HepG2 (cell line): ENCODE measurements around the gene CNNM2. TPM values are rescaled to one million over a fixed set of nuclear protein-coding genes. Genes with fewer than 3 reads are reported as not detected.

Source experiments
- AHR ChIP-seq: IDR thresholded peaks from 2 replicates; pipeline ENCODE4 v1.6.1; 2018; ENCODE audit warnings: missing genetic modification reagents, missing compliant biosample characterization
- ARHGAP35 ChIP-seq: sonication (generic); formaldehyde crosslinking; IDR thresholded peaks from 2 replicates; pipeline ENCODE4 v1.9.0; 2022; ENCODE audit warnings: mild to moderate bottlenecking, inconsistent platforms, moderate library complexity, missing genetic modification reagents, borderline replicate concordance
- ASH2L ChIP-seq: fragments of 300-600, 200-600 bp; sonication (generic); IDR thresholded peaks from 2 replicates; pipeline ENCODE4 v1.7.0; 2017; ENCODE audit warnings: low read depth, mild to moderate bottlenecking, moderate library complexity, mixed read lengths, low read length; ENCODE audit not compliant: insufficient read length
- CBX5 ChIP-seq: sonication (generic); formaldehyde crosslinking; IDR thresholded peaks from 2 replicates; pipeline ENCODE4 v1.4.0; 2020; ENCODE audit warnings: missing genetic modification reagents, borderline replicate concordance
- CCDC6 ChIP-seq: sonication (generic); formaldehyde crosslinking; IDR thresholded peaks from 2 replicates; pipeline ENCODE4 v1.8.1; 2022; ENCODE audit warnings: mild to moderate bottlenecking, missing genetic modification reagents, moderate library complexity
- ERF ChIP-seq: IDR thresholded peaks from 2 replicates; pipeline ENCODE4 v1.6.1; 2018; ENCODE audit warnings: missing biosample characterization, missing genetic modification reagents
- HOXA5 ChIP-seq: sonication (generic); formaldehyde crosslinking; IDR thresholded peaks from 2 replicates; pipeline ENCODE4 v1.4.0; 2020; ENCODE audit warnings: missing genetic modification reagents
- MBNL3 ChIP-seq: fragments of 250-450 bp; sonication (Bioruptor Pico); conservative IDR thresholded peaks from 2 replicates; pipeline ENCODE4 v1.8.0; 2022; ENCODE audit warnings: mild to moderate bottlenecking, inconsistent platforms
- NFE2L1 ChIP-seq: sonication (generic); formaldehyde crosslinking; IDR thresholded peaks from 2 replicates; pipeline ENCODE4 v1.4.0; 2020; ENCODE audit warnings: missing genetic modification reagents, mild to moderate bottlenecking, borderline replicate concordance
- PAF1 ChIP-seq: IDR thresholded peaks from 2 replicates; pipeline ENCODE4 v1.6.1; 2016; ENCODE audit warnings: missing genetic modification reagents, missing compliant biosample characterization
- PAWR ChIP-seq: sonication (generic); formaldehyde crosslinking; IDR thresholded peaks from 2 replicates; pipeline ENCODE4 v1.4.0; 2020; ENCODE audit warnings: missing genetic modification reagents, mild to moderate bottlenecking, borderline replicate concordance
- SMAD3 ChIP-seq: sonication (generic); formaldehyde crosslinking; IDR thresholded peaks from 2 replicates; pipeline ENCODE4 v1.4.0; 2020; ENCODE audit warnings: missing genetic modification reagents
- SNAI1 ChIP-seq: sonication (generic); formaldehyde crosslinking; IDR thresholded peaks from 2 replicates; pipeline ENCODE4 v1.5.0; 2020; ENCODE audit warnings: mild to moderate bottlenecking, missing genetic modification reagents, borderline replicate concordance
- SOX13 ChIP-seq, 3 experiments: fragments of 450-650 bp in 1 of 3; sonication (generic) in 1 of 3; formaldehyde crosslinking in 1 of 3; IDR thresholded peaks in 2 of 3; conservative IDR thresholded peaks in 1 of 3; 2 replicates each; pipeline versions ENCODE4 v1.5.0 to v1.6.1; 2016 to 2020; ENCODE audit warnings: antibody characterized with exemption in 1 of 3, mild to moderate bottlenecking in 1 of 3, missing compliant biosample characterization in 1 of 3, missing genetic modification reagents in 1 of 3, moderate library complexity in 1 of 3
- TFAP4 ChIP-seq: sonication (generic); IDR thresholded peaks from 2 replicates; pipeline ENCODE4 v1.6.1; 2016; ENCODE audit warnings: low read depth, borderline replicate concordance
- ZBTB26 ChIP-seq: IDR thresholded peaks from 2 replicates; pipeline ENCODE4 v1.6.1; 2016; ENCODE audit warnings: missing compliant biosample characterization, missing genetic modification reagents, borderline replicate concordance
- ZBTB39 ChIP-seq: sonication (generic); formaldehyde crosslinking; IDR thresholded peaks from 2 replicates; pipeline ENCODE4 v1.5.0; 2020; ENCODE audit warnings: missing genetic modification reagents
- ZNF34 ChIP-seq: sonication (generic); formaldehyde crosslinking; IDR thresholded peaks from 2 replicates; pipeline ENCODE4 v1.4.0; 2020; ENCODE audit warnings: mild to moderate bottlenecking, missing genetic modification reagents, borderline replicate concordance
- ZNF674 ChIP-seq: sonication (generic); formaldehyde crosslinking; IDR thresholded peaks from 2 replicates; pipeline ENCODE4 v1.5.0; 2020; ENCODE audit warnings: low read depth, mild to moderate bottlenecking, missing genetic modification reagents
- polyA plus RNA-seq, 8 experiments: library from polyadenylated mRNA; depleted of rRNA in 3 of 8; stranded (reverse) in 7 of 8; unstranded in 1 of 8; fragments of >200 nt; fragmentation: Illumina TruSeq in 4 of 8; extraction: Trizol in 4 of 8; gene quantifications; 2 replicates each; pipeline versions ENCODE4 v1.2.1 to v1.2.3, GENCODE V29; 2011 to 2016; ENCODE audit warnings: low read depth in 4 of 8, missing spikeins in 1 of 8, mixed read lengths in 1 of 8; ENCODE audit not compliant: insufficient read depth in 1 of 8
- total RNA-seq, 5 experiments: library from RNA; depleted of rRNA; stranded (reverse); fragments of >200 nt; fragmentation: Illumina TruSeq; extraction: Trizol; gene quantifications; 2 replicates each; pipeline ENCODE4 v1.2.3, GENCODE V29; 2016; ENCODE audit warnings: low read depth in 1 of 5
- TF ChIP-seq, protein P1 (sequence below): sonication (generic); formaldehyde crosslinking; IDR thresholded peaks from 2 replicates; pipeline ENCODE4 v1.5.1; 2020; ENCODE audit warnings: mild to moderate bottlenecking, moderate library complexity, missing genetic modification reagents
- TF ChIP-seq, protein P2 (sequence below): sonication (generic); formaldehyde crosslinking; IDR thresholded peaks from 2 replicates; pipeline ENCODE4 v1.8.0; 2022; ENCODE audit warnings: missing genetic modification reagents, mild to moderate bottlenecking, borderline replicate concordance

Gene CNNM2
- total and polyA plus RNA-seq, 2 of the 13 experiments (the other 11 are each of a cell fraction or from before 2014, with no cell fraction given): 7.1 to 9.0 TPM

DNA sequence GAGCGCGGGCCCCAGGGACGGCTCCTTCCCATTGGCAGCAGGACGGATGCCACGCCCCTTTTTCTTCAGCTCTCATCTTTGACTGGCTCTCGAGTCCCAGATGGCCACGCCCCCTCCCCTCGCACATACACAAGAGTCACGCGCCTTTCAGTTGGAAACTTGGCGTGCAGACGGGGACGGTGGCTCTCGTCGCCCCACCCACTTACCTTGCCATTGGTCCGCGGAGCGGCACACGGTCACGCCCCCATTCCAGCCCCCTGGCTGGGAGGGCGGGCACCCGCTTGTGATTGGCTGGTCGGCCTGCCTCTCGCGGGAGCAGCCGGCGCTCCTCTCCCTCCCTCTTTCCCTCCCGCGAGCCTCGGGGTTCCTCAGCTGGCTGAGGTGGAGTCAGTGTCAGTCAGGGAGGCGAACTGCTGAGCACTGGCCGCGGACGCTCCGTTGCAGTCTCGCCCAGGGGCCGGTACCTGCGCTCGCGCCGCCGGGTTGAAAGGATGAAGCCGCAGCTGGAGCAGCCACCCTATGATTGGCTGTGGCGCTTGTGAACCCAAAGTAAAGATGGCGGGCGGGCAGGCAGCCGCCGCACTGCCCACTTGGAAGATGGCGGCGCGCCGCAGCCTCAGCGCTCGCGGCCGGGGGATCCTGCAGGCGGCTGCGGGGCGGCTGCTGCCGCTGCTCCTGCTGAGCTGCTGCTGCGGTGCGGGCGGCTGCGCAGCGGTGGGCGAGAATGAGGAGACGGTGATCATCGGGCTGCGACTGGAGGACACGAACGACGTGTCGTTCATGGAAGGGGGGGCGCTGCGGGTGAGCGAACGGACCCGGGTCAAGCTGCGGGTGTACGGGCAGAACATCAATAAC, at the start of gene CNNM2 (continued):
- TF ChIP-seq, protein P1, sequence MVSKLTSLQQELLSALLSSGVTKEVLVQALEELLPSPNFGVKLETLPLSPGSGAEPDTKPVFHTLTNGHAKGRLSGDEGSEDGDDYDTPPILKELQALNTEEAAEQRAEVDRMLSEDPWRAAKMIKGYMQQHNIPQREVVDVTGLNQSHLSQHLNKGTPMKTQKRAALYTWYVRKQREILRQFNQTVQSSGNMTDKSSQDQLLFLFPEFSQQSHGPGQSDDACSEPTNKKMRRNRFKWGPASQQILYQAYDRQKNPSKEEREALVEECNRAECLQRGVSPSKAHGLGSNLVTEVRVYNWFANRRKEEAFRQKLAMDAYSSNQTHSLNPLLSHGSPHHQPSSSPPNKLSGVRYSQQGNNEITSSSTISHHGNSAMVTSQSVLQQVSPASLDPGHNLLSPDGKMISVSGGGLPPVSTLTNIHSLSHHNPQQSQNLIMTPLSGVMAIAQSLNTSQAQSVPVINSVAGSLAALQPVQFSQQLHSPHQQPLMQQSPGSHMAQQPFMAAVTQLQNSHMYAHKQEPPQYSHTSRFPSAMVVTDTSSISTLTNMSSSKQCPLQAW (CRISPR knock-in tag): peak; percentile 73
- no peak for TF ChIP-seq CBX5 (CRISPR knock-in tag)
- TF ChIP-seq TFAP4: peak; percentile 88; the same call in 1 of the 2 replicates
- TF ChIP-seq, protein P2, sequence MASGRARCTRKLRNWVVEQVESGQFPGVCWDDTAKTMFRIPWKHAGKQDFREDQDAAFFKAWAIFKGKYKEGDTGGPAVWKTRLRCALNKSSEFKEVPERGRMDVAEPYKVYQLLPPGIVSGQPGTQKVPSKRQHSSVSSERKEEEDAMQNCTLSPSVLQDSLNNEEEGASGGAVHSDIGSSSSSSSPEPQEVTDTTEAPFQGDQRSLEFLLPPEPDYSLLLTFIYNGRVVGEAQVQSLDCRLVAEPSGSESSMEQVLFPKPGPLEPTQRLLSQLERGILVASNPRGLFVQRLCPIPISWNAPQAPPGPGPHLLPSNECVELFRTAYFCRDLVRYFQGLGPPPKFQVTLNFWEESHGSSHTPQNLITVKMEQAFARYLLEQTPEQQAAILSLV (CRISPR knock-in tag): no peak; the same call in 1 of the 2 replicates
- TF ChIP-seq ZNF674 (CRISPR knock-in tag): no peak; the same call in 1 of the 2 replicates
- TF ChIP-seq NFE2L1 (CRISPR knock-in tag): 0 out of 2 replicates have a peak, but pooled peaks have one; percentile 40
- TF ChIP-seq SMAD3 (CRISPR knock-in tag): no peak; the same call in 1 of the 2 replicates
- peak; percentile 75; the same call in 1 of the 2 replicates for TF ChIP-seq AHR (CRISPR knock-in tag)
- TF ChIP-seq CCDC6 (CRISPR knock-in tag): peak; percentile 59
- no peak for TF ChIP-seq PAWR (CRISPR knock-in tag)
- TF ChIP-seq ERF (CRISPR knock-in tag): no peak; the same call in none of the 2 replicates
- TF ChIP-seq ZBTB39 (CRISPR knock-in tag): no peak
- no peak for TF ChIP-seq PAF1
- TF ChIP-seq ZBTB26: no peak
- TF ChIP-seq ASH2L: peak; percentile 92
- TF ChIP-seq ARHGAP35 (CRISPR knock-in tag): peak; percentile 73
- 0 out of 2 replicates have a peak, but pooled peaks have one; percentile 45 for TF ChIP-seq SNAI1
- no peak; the same call in 1 of the 2 replicates for TF ChIP-seq ZNF34
- no peak for TF ChIP-seq MBNL3 (CRISPR knock-in tag)
- TF ChIP-seq SOX13 (IDR thresholded peaks at IDR 0.05): no peak
- TF ChIP-seq SOX13 (CRISPR knock-in tag; conservative IDR thresholded peaks at IDR 0.05 in 1 of 2, IDR thresholded peaks at IDR 0.05 in 1 of 2): no peak; a peak in 1 of 4 replicates
- no peak for TF ChIP-seq HOXA5 (CRISPR knock-in tag)
